Myocyte (in vitro differentiated cells): ENCODE data around the gene SNX17. TPM values are rescaled to one million over a fixed set of nuclear protein-coding genes. Genes with fewer than 3 reads are reported as not detected.
"Not testable (repeated sequence)": the region's sequence is repeated elsewhere in the genome, so short reads cannot be mapped to it uniquely, and the experiment has no call there.

ENCODE experiments used
- DNase-seq: peaks from one replicate; pipeline ENCODE4 v3.0.0-alpha.2; 2012; ENCODE audit warnings: low read depth
- total RNA-seq: library from RNA; depleted of rRNA; stranded (reverse); fragments of >200 nt; gene quantifications from 2 replicates; pipeline ENCODE4 v1.2.3, GENCODE V29; 2014

Gene SNX17
- total RNA-seq, 1 donor from 2014 or later = 159 TPM

- DNase-seq = no peak
Measured at GRCh38 chr2:27390822-27391679, 20.6 kb downstream of the SNX17 start.

- no peak for DNase-seq
Measured at GRCh38 chr2:27393225-27393624, 22.8 kb downstream of the SNX17 start.

- no peak for DNase-seq
Measured at GRCh38 chr2:27398962-27399361, 28.5 kb downstream of the SNX17 start.

GRCh38 chr2:27400348-27401135 lies 30.1 kb downstream of the SNX17 start:
- DNase-seq = peak; percentile 91

GRCh38 chr2:27407798-27408491 lies 37.5 kb downstream of the SNX17 start:
- peak; percentile 44 for DNase-seq

- DNase-seq = peak; percentile 22
Measured at GRCh38 chr2:27408601-27409320, 38.3 kb downstream of the SNX17 start.

- peak; percentile 91 for DNase-seq
Measured at GRCh38 chr2:27409321-27410073, 39.1 kb downstream of the SNX17 start, which contains the start of gene PPM1G. Gene PPM1G, minus strand, starts transcription at chr2:27409591. Its CDS starts 169 bp downstream, at chr2:27409422.

- DNase-seq = no peak
Measured at GRCh38 chr2:27412419-27413152, 42.2 kb downstream of the SNX17 start.

GRCh38 chr2:27416151-27416550 lies 45.7 kb downstream of the SNX17 start:
- DNase-seq = no peak

GRCh38 chr2:27420996-27421395 lies 50.6 kb downstream of the SNX17 start:
- DNase-seq = no peak

- no peak for DNase-seq
Measured at GRCh38 chr2:27421660-27422250, 51.3 kb downstream of the SNX17 start.

GRCh38 chr2:27422958-27423357 lies 52.5 kb downstream of the SNX17 start:
- DNase-seq = no peak

GRCh38 chr2:27425039-27425438 lies 54.6 kb downstream of the SNX17 start:
- not testable (repeated sequence) for DNase-seq

Other genes with a start within 250 kb of the SNX17 start
- not detected in 2 replicates for gene ABHD1, start 246.8 kb upstream of the SNX17 start, total RNA-seq
- 80.0 and 90.0 TPM in 2 replicates for gene PREB, start 236.0 kb upstream of the SNX17 start, total RNA-seq
- gene PRR30, start 231.2 kb upstream of the SNX17 start, total RNA-seq = not detected in 2 replicates
- not detected in 2 replicates for gene TCF23, start 221.6 kb upstream of the SNX17 start, total RNA-seq
- gene ATRAID, start 158.6 kb upstream of the SNX17 start, total RNA-seq = 188 and 203 TPM in 2 replicates
- gene SLC5A6, start 158.3 kb upstream of the SNX17 start, total RNA-seq = 31.2 and 36.2 TPM in 2 replicates
- gene CAD, start 153.2 kb upstream of the SNX17 start, total RNA-seq = 22.8 and 24.9 TPM in 2 replicates
- gene SLC30A3, start 107.6 kb upstream of the SNX17 start, total RNA-seq = 0.03 TPM in 1 of 2 replicates, not detected in the other
- gene DNAJC5G, start 95.2 kb upstream of the SNX17 start, total RNA-seq = not detected in 2 replicates
- 74.0 and 105 TPM in 2 replicates for gene TRIM54, start 88.2 kb upstream of the SNX17 start, total RNA-seq
- gene UCN, start 62.2 kb upstream of the SNX17 start, total RNA-seq = 2.4 and 6.6 TPM in 2 replicates
- 108 TPM in 2 replicates for gene MPV17, start 47.5 kb upstream of the SNX17 start, total RNA-seq
- 45.8 and 46.9 TPM in 2 replicates for gene GTF3C2, start 13.9 kb upstream of the SNX17 start, total RNA-seq
- gene EIF2B4, start 278 bp upstream of the SNX17 start, total RNA-seq = 29.7 and 32.2 TPM in 2 replicates
- 11.1 and 15.3 TPM in 2 replicates for gene ZNF513, start 10.1 kb downstream of the SNX17 start, total RNA-seq
- gene PPM1G, start 39.0 kb downstream of the SNX17 start, total RNA-seq = 68.0 and 72.4 TPM in 2 replicates
- gene NRBP1, start 58.0 kb downstream of the SNX17 start, total RNA-seq = 168 and 169 TPM in 2 replicates
- gene KRTCAP3, start 71.8 kb downstream of the SNX17 start, total RNA-seq = not detected in 2 replicates
- 4.3 and 9.5 TPM in 2 replicates for gene IFT172, start 119.1 kb downstream of the SNX17 start, total RNA-seq
- gene FNDC4, start 124.6 kb downstream of the SNX17 start, total RNA-seq = 6.1 and 6.2 TPM in 2 replicates
- not detected in 2 replicates for gene GCKR, start 126.2 kb downstream of the SNX17 start, total RNA-seq
- gene ZNF512, start 212.4 kb downstream of the SNX17 start, total RNA-seq = 31.6 and 35.7 TPM in 2 replicates